ENCODE measurements around the gene POU6F2. TPM values are rescaled to one million over a fixed set of nuclear protein-coding genes. Genes with fewer than 3 reads are reported as not detected.

POU6F2 gene
- total RNA-seq, 1 experiment from 2014 or later = not detected

GRCh38 chr7:39044489-39044888 lies 66.8 kb downstream of the POU6F2 start:
- TF ChIP-seq POLR2AphosphoS5 (IDR thresholded peaks at IDR 0.05; ENCODE audit: low read depth, low read length) (no peak), TCF7L2 (IDR thresholded peaks at IDR 0.05; ENCODE audit: low read depth, low read length) (no peak), REST (IDR thresholded peaks at IDR 0.05; ENCODE audit: insufficient read depth in 1 of 2, low read depth in 2 of 2, low read length in 1 of 2) (no peak), SIN3A (IDR thresholded peaks at IDR 0.05; ENCODE audit: borderline replicate concordance, insufficient read depth, low read depth, low read length) (no peak), CTCF (IDR thresholded peaks at IDR 0.05) (no peak)
- Histone ChIP-seq H3K36me3 (ENCODE audit: control insufficient read depth, insufficient read depth, low read length) (no peaks in the 10 kb centered on the region), H3K9me3 (ENCODE audit: control insufficient read depth, insufficient read depth, low read depth, low read length) (no peaks in the 10 kb centered on the region), H3K4me1 (ENCODE audit: control insufficient read depth, insufficient read depth, low read length) (no peaks in the 10 kb centered on the region), H3K27ac (ENCODE audit: low read length) (no peak overlapping the region), H3K27me3 (ENCODE audit: control insufficient read depth, insufficient read depth, low read length) (no peaks in the 10 kb centered on the region), H3K4me3 (ENCODE audit: low read depth in 2 of 2, low read length in 2 of 2) (no peak overlapping the region)
- POLR2A ChIA-PET = no interaction called here
- DNase-seq (ENCODE audit: low read depth, low spot score) = no peak
- CTCF ChIA-PET = no interaction called here
- intact Hi-C loops (cut with micrococcal nuclease; ENCODE audit: unreplicated experiment) = no loop called here
- no peak for ATAC-seq
- in situ Hi-C loops (cut with HindIII; ENCODE audit: low pct_unique_long_range_greater_than_20kb, low sequenced_read_pairs) = no loop called here
- no TSS peak for BruUV-seq (replicated peaks)

- intact Hi-C loops (cut with micrococcal nuclease; ENCODE audit: unreplicated experiment) (no loop called here), in situ Hi-C loops (cut with HindIII; ENCODE audit: low pct_unique_long_range_greater_than_20kb, low sequenced_read_pairs) (no loop called here)
- Histone ChIP-seq H3K4me1 (ENCODE audit: control insufficient read depth, insufficient read depth, low read length) (no peaks in the 10 kb centered on the region), H3K4me3 (ENCODE audit: low read depth in 2 of 2, low read length in 2 of 2) (no peak overlapping the region), H3K9me3 (ENCODE audit: control insufficient read depth, insufficient read depth, low read depth, low read length) (no peaks in the 10 kb centered on the region), H3K36me3 (ENCODE audit: control insufficient read depth, insufficient read depth, low read length) (no peaks in the 10 kb centered on the region), H3K27me3 (ENCODE audit: control insufficient read depth, insufficient read depth, low read length) (no peaks in the 10 kb centered on the region), H3K27ac (ENCODE audit: low read length) (no peak overlapping the region)
- ChIA-PET CTCF (no interaction called here), POLR2A (no interaction called here)
- DNase-seq (ENCODE audit: low read depth, low spot score) = no peak
- no TSS peak for BruUV-seq (replicated peaks)
- ATAC-seq = no peak
- TF ChIP-seq CTCF (IDR thresholded peaks at IDR 0.05) (no peak), POLR2AphosphoS5 (IDR thresholded peaks at IDR 0.05; ENCODE audit: low read depth, low read length) (no peak), REST (IDR thresholded peaks at IDR 0.05; ENCODE audit: insufficient read depth in 1 of 2, low read depth in 2 of 2, low read length in 1 of 2) (no peak), TCF7L2 (IDR thresholded peaks at IDR 0.05; ENCODE audit: low read depth, low read length) (no peak)
Measured at GRCh38 chr7:39045231-39045630, 67.5 kb downstream of the POU6F2 start.
